ENCODE measurements around the gene SMPD2.
A peak's percentile ranks its signal among the peaks of the same experiment; 100 is the strongest.

The SMPD2 gene

GRCh38 chr6:109466212-109466923 is 25.8 kb downstream of the SMPD2 start:
- Mint-ChIP-seq H3K4me1 (ENCODE audit: low read depth) (peaks cover 60% of the 10 kb centered on the region), H3K36me3 (ENCODE audit: low read depth) (peaks cover 96% of the 10 kb centered on the region), H3K27ac (no peak overlapping the region)

GRCh38 chr6:109467696-109468095 is 27.2 kb downstream of the SMPD2 start:
- H3K4me1 Mint-ChIP-seq (ENCODE audit: low read depth), result peaks cover 63% of the 10 kb centered on the region
- no peaks in the 10 kb centered on the region for H3K27me3 Mint-ChIP-seq
- H3K9me3 Mint-ChIP-seq, result no peaks in the 10 kb centered on the region
- H3K4me3 Mint-ChIP-seq, result no peak overlapping the region
- H3K27ac Mint-ChIP-seq, result no peak overlapping the region
- peaks cover 96% of the 10 kb centered on the region for H3K36me3 Mint-ChIP-seq (ENCODE audit: low read depth)

More at GRCh38 chr6:109466212-109466923, 25.8 kb downstream of the SMPD2 start:
- Mint-ChIP-seq H3K9me3 (peaks cover 3% of the 10 kb centered on the region), H3K27me3 (no peaks in the 10 kb centered on the region), H3K4me3 (no peak overlapping the region)

GRCh38 chr6:109469591-109470189 is 29.2 kb downstream of the SMPD2 start:
- no peak overlapping the region for H3K4me3 Mint-ChIP-seq

GRCh38 chr6:109471105-109471810 is 30.7 kb downstream of the SMPD2 start:
- peak overlapping the region; percentile 75 for H3K27ac Mint-ChIP-seq
- H3K27me3 Mint-ChIP-seq, result no peaks in the 10 kb centered on the region
- peaks cover 94% of the 10 kb centered on the region for H3K36me3 Mint-ChIP-seq (ENCODE audit: low read depth)
- no peak overlapping the region for H3K4me3 Mint-ChIP-seq
- H3K4me1 Mint-ChIP-seq (ENCODE audit: low read depth), result peaks cover 68% of the 10 kb centered on the region
- no peaks in the 10 kb centered on the region for H3K9me3 Mint-ChIP-seq

More at GRCh38 chr6:109469591-109470189, 29.2 kb downstream of the SMPD2 start:
- Mint-ChIP-seq H3K9me3 (no peaks in the 10 kb centered on the region), H3K27ac (no peak overlapping the region), H3K4me1 (ENCODE audit: low read depth) (peaks cover 69% of the 10 kb centered on the region), H3K36me3 (ENCODE audit: low read depth) (peaks cover 94% of the 10 kb centered on the region), H3K27me3 (no peaks in the 10 kb centered on the region)

GRCh38 chr6:109472132-109472995 is 31.8 kb downstream of the SMPD2 start:
- Mint-ChIP-seq H3K4me3 (peak overlapping the region; percentile 14), H3K36me3 (ENCODE audit: low read depth) (peaks cover 91% of the 10 kb centered on the region), H3K9me3 (no peaks in the 10 kb centered on the region), H3K27me3 (no peaks in the 10 kb centered on the region), H3K4me1 (ENCODE audit: low read depth) (peaks cover 78% of the 10 kb centered on the region), H3K27ac (peak overlapping the region; percentile 75)

GRCh38 chr6:109473120-109473519 is 32.6 kb downstream of the SMPD2 start:
- Mint-ChIP-seq H3K27me3 (no peaks in the 10 kb centered on the region), H3K4me1 (ENCODE audit: low read depth) (peaks cover 82% of the 10 kb centered on the region), H3K27ac (peak overlapping the region; percentile 75), H3K36me3 (ENCODE audit: low read depth) (peaks cover 91% of the 10 kb centered on the region), H3K4me3 (peak overlapping the region; percentile 14), H3K9me3 (no peaks in the 10 kb centered on the region)

- Mint-ChIP-seq H3K27me3 (no peaks in the 10 kb centered on the region), H3K4me3 (no peak overlapping the region), H3K9me3 (no peaks in the 10 kb centered on the region), H3K36me3 (ENCODE audit: low read depth) (peaks cover 89% of the 10 kb centered on the region), H3K27ac (peak overlapping the region; percentile 27), H3K4me1 (ENCODE audit: low read depth) (peaks cover 90% of the 10 kb centered on the region)
Observed at GRCh38 chr6:109474995-109475394, 34.5 kb downstream of the SMPD2 start.

- Mint-ChIP-seq H3K4me3 (no peak overlapping the region), H3K4me1 (ENCODE audit: low read depth) (peaks cover 89% of the 10 kb centered on the region), H3K9me3 (no peaks in the 10 kb centered on the region), H3K36me3 (ENCODE audit: low read depth) (peaks cover 90% of the 10 kb centered on the region), H3K27ac (peak overlapping the region; percentile 12), H3K27me3 (no peaks in the 10 kb centered on the region)
Observed at GRCh38 chr6:109475625-109476024, 35.1 kb downstream of the SMPD2 start.

- H3K9me3 Mint-ChIP-seq, result no peaks in the 10 kb centered on the region
- peaks cover 89% of the 10 kb centered on the region for H3K36me3 Mint-ChIP-seq (ENCODE audit: low read depth)
- H3K4me1 Mint-ChIP-seq (ENCODE audit: low read depth), result peaks cover 89% of the 10 kb centered on the region
- peak overlapping the region; percentile 99 for H3K4me3 Mint-ChIP-seq
- peak overlapping the region; percentile 85 for H3K27ac Mint-ChIP-seq
- H3K27me3 Mint-ChIP-seq, result no peaks in the 10 kb centered on the region
Observed at GRCh38 chr6:109477184-109477583, 36.7 kb downstream of the SMPD2 start.

GRCh38 chr6:109477725-109478124 is 37.2 kb downstream of the SMPD2 start:
- Mint-ChIP-seq H3K4me3 (peak overlapping the region; percentile 99), H3K36me3 (ENCODE audit: low read depth) (peaks cover 84% of the 10 kb centered on the region), H3K27me3 (no peaks in the 10 kb centered on the region), H3K4me1 (ENCODE audit: low read depth) (peaks cover 84% of the 10 kb centered on the region), H3K27ac (peak overlapping the region; percentile 85), H3K9me3 (no peaks in the 10 kb centered on the region)

- H3K27me3 Mint-ChIP-seq, result no peaks in the 10 kb centered on the region
- peak overlapping the region; percentile 85 for H3K27ac Mint-ChIP-seq
- H3K9me3 Mint-ChIP-seq, result no peaks in the 10 kb centered on the region
- H3K4me3 Mint-ChIP-seq, result peak overlapping the region; percentile 99
- H3K36me3 Mint-ChIP-seq (ENCODE audit: low read depth), result peaks cover 78% of the 10 kb centered on the region
- peaks cover 78% of the 10 kb centered on the region for H3K4me1 Mint-ChIP-seq (ENCODE audit: low read depth)
Observed at GRCh38 chr6:109478222-109478805, 37.8 kb downstream of the SMPD2 start.

- no peaks in the 10 kb centered on the region for H3K9me3 Mint-ChIP-seq
- no peaks in the 10 kb centered on the region for H3K27me3 Mint-ChIP-seq
- peak overlapping the region; percentile 85 for H3K27ac Mint-ChIP-seq
- peaks cover 78% of the 10 kb centered on the region for H3K4me1 Mint-ChIP-seq (ENCODE audit: low read depth)
- peaks cover 71% of the 10 kb centered on the region for H3K36me3 Mint-ChIP-seq (ENCODE audit: low read depth)
- peak overlapping the region; percentile 99 for H3K4me3 Mint-ChIP-seq
Observed at GRCh38 chr6:109478841-109479624, 38.5 kb downstream of the SMPD2 start.

- Mint-ChIP-seq H3K9me3 (no peaks in the 10 kb centered on the region), H3K27ac (peak overlapping the region; percentile 16), H3K36me3 (ENCODE audit: low read depth) (peaks cover 54% of the 10 kb centered on the region), H3K4me3 (peak overlapping the region; percentile 99), H3K27me3 (no peaks in the 10 kb centered on the region), H3K4me1 (ENCODE audit: low read depth) (peaks cover 71% of the 10 kb centered on the region)
Observed at GRCh38 chr6:109480993-109481480, 40.5 kb downstream of the SMPD2 start.

Measured in stimulated activated naive CD8-positive, alpha-beta T cell treated with anti-CD3 and anti-CD28 coated beads, Interleukin-15, Interleukin-2, amounts not matched to agents 100 ng/mL and 50 ng/mL, for 24 hours (primary cell).